Liver (tissue), 3 donors: ENCODE results near the gene UROC1.

Experiments
- CTCF ChIP-seq: fragments of 150-350 bp; IDR thresholded peaks from 2 replicates; pipeline ENCODE4 v1.5.1; 2017; ENCODE audit warnings: improper control_type of control experiment, low read depth, low read length; ENCODE audit not compliant: missing input control
- RAD21 ChIP-seq, 2 donors: IDR thresholded peaks; 2 replicates each; pipeline ENCODE4 v1.6.1; 2016; ENCODE audit warnings: antibody characterized with exemption in 2 of 2, mild to moderate bottlenecking in 2 of 2
- REST ChIP-seq: IDR thresholded peaks from 2 replicates; pipeline ENCODE4 v1.6.1; 2016; ENCODE audit warnings: antibody characterized with exemption, mild to moderate bottlenecking
- RXRA ChIP-seq, 2 donors: IDR thresholded peaks; 2 replicates each; pipeline ENCODE4 v1.6.1; 2017 to 2018; ENCODE audit warnings: antibody characterized with exemption in 2 of 2, mild to moderate bottlenecking in 1 of 2
- donor health status: healthy.
- donor health status: healthy.

GRCh38 chr3:126531051-126531330 lies 13.4 kb upstream of the UROC1 start:
- TF ChIP-seq CTCF, result no peak
- TF ChIP-seq RAD21 (IDR thresholded peaks at IDR 0.05), result no peak
- no peak for TF ChIP-seq REST
- TF ChIP-seq RXRA (IDR thresholded peaks at IDR 0.05), result no peak
